Endodermal cell (in vitro differentiated cells): ENCODE results near the gene LIPC. TPM values are rescaled to one million over a fixed set of nuclear protein-coding genes. Genes with fewer than 3 reads are reported as not detected.

Experiments used
- DNase-seq: peaks from one replicate; pipeline ENCODE4 v3.0.0-alpha.2; 2017
- H3K27ac ChIP-seq: 2 replicates; pipeline ENCODE4 v1.5.1; 2013; ENCODE audit warnings: mild to moderate bottlenecking, low read depth, low read length, moderate library complexity
- H3K27me3 ChIP-seq: 2 replicates; pipeline ENCODE4 v1.6.1; 2013; ENCODE audit warnings: mild to moderate bottlenecking, low read length, moderate library complexity; ENCODE audit not compliant: insufficient read depth, control insufficient read depth, poor library complexity, severe bottlenecking
- H3K36me3 ChIP-seq: 2 replicates; pipeline ENCODE4 v1.7.0; 2013; ENCODE audit warnings: mild to moderate bottlenecking, low read length, moderate library complexity; ENCODE audit not compliant: control insufficient read depth, insufficient read depth
- H3K4me1 ChIP-seq: one replicate; pipeline ENCODE4 v1.7.0; 2013; ENCODE audit warnings: low read length; ENCODE audit not compliant: control insufficient read depth, insufficient read depth
- H3K4me3 ChIP-seq: 2 replicates; pipeline ENCODE4 v1.5.1; 2013; ENCODE audit warnings: mild to moderate bottlenecking, low read length, moderate library complexity
- H3K9ac ChIP-seq: 2 replicates; pipeline ENCODE4 v1.6.1; 2013; ENCODE audit warnings: mild to moderate bottlenecking, low read length, moderate library complexity; ENCODE audit not compliant: poor library complexity, severe bottlenecking; ENCODE audit errors: extremely low read depth
- H3K9me3 ChIP-seq: 2 replicates; pipeline ENCODE4 v1.6.1; 2013; ENCODE audit warnings: mild to moderate bottlenecking, low read length, moderate library complexity; ENCODE audit not compliant: control insufficient read depth
- H3K27ac Mint-ChIP-seq: 2 replicates; pipeline ENCODE4 v1.8.0; 2020; ENCODE audit warnings: mixed read lengths
- H3K27me3 Mint-ChIP-seq: 2 replicates; pipeline ENCODE4 v1.8.0; 2021; ENCODE audit warnings: mild to moderate bottlenecking, mixed read lengths; ENCODE audit not compliant: insufficient read depth
- H3K36me3 Mint-ChIP-seq: 2 replicates; pipeline ENCODE4 v1.8.0; 2020; ENCODE audit warnings: low read depth, mixed read lengths
- H3K4me1 Mint-ChIP-seq: 2 replicates; pipeline ENCODE4 v1.8.0; 2020; ENCODE audit warnings: mixed read lengths
- H3K4me3 Mint-ChIP-seq: 2 replicates; pipeline ENCODE4 v1.8.0; 2020; ENCODE audit warnings: mild to moderate bottlenecking, moderate library complexity, mixed read lengths
- H3K9me3 Mint-ChIP-seq: 2 replicates; pipeline ENCODE4 v1.8.0; 2020; ENCODE audit warnings: mild to moderate bottlenecking, mixed read lengths
- CTCF ChIP-seq: fragments of 200-600 bp; sonication (generic); conservative IDR thresholded peaks from 2 replicates; pipeline ENCODE4 v1.5.0; 2021; ENCODE audit warnings: antibody characterized with exemption, mild to moderate bottlenecking
- WGBS, 2 experiments: methylation state at CpG; one replicate each; pipeline versions ENCODE4 v1.1.5 to v1.1.7; 2013; ENCODE audit warnings: missing lambda C conversion rate in 2 of 2, mixed read lengths in 1 of 2; ENCODE audit not compliant: insufficient coverage in 1 of 2, insufficient read length in 1 of 2; 5-methylcytosine and 5-hydroxymethylcytosine counted together
- total RNA-seq, 2 donors: library from RNA; stranded (reverse); fragmentation: NEBNext Ultra II Directional in 1 of 2; extraction: Animal tissue kit (Norgen Biotek cat#: 25700) in 1 of 2; gene quantifications; 2 replicates in 1 of 2; 3 replicates in 1 of 2; pipeline ENCODE4 v1.2.1, GENCODE V29; 2021

The LIPC gene
- total RNA-seq, 2 donors from 2014 or later, result not detected

- H3K4me1 ChIP-seq, result no peaks in the 10 kb centered on the region
- Mint-ChIP-seq H3K9me3 (no peaks in the 10 kb centered on the region), H3K36me3 (no peaks in the 10 kb centered on the region), H3K4me1 (no peaks in the 10 kb centered on the region), H3K27me3 (peaks cover 2% of the 10 kb centered on the region), H3K4me3 (no peak overlapping the region), H3K27ac (no peak overlapping the region)
- H3K9ac ChIP-seq, result no peak overlapping the region
- H3K9me3 ChIP-seq, result no peaks in the 10 kb centered on the region
- no peaks in the 10 kb centered on the region for H3K36me3 ChIP-seq
- no peak for DNase-seq
- no peak overlapping the region for H3K4me3 ChIP-seq
- no peak for TF ChIP-seq CTCF
- WGBS, 2 experiments, result 97 to 100% methylated on average over 3 to 6 of the region's 6 CpGs
- no peaks in the 10 kb centered on the region for H3K27me3 ChIP-seq
- H3K27ac ChIP-seq, result no peak overlapping the region
Observed at GRCh38 chr15:58503139-58504027, 71.6 kb downstream of the LIPC start.

GRCh38 chr15:58504674-58505234 lies 73.0 kb downstream of the LIPC start:
- no peaks in the 10 kb centered on the region for H3K4me1 ChIP-seq
- DNase-seq, result no peak
- H3K36me3 ChIP-seq, result no peaks in the 10 kb centered on the region
- H3K27ac ChIP-seq, result no peak overlapping the region
- no peaks in the 10 kb centered on the region for H3K9me3 Mint-ChIP-seq
- WGBS, 2 experiments, result 93 to 94% methylated on average over 5 to 6 of the region's 6 CpGs
- H3K4me3 ChIP-seq, result no peak overlapping the region
- H3K9ac ChIP-seq, result no peak overlapping the region
- no peak for TF ChIP-seq CTCF
- H3K27me3 Mint-ChIP-seq, result peaks cover 2% of the 10 kb centered on the region
- no peaks in the 10 kb centered on the region for H3K36me3 Mint-ChIP-seq
- H3K27ac Mint-ChIP-seq, result no peak overlapping the region
- no peaks in the 10 kb centered on the region for H3K4me1 Mint-ChIP-seq
- H3K27me3 ChIP-seq, result no peaks in the 10 kb centered on the region
- H3K9me3 ChIP-seq, result no peaks in the 10 kb centered on the region
- no peak overlapping the region for H3K4me3 Mint-ChIP-seq

GRCh38 chr15:58505581-58505980 lies 73.8 kb downstream of the LIPC start:
- TF ChIP-seq CTCF, result no peak
- Histone ChIP-seq H3K4me3 (no peak overlapping the region), H3K27me3 (no peaks in the 10 kb centered on the region), H3K9ac (no peak overlapping the region), H3K36me3 (no peaks in the 10 kb centered on the region), H3K9me3 (no peaks in the 10 kb centered on the region), H3K4me1 (no peaks in the 10 kb centered on the region), H3K27ac (no peak overlapping the region)
- H3K9me3 Mint-ChIP-seq, result no peaks in the 10 kb centered on the region
- peaks cover 2% of the 10 kb centered on the region for H3K27me3 Mint-ChIP-seq
- H3K4me1 Mint-ChIP-seq, result no peaks in the 10 kb centered on the region
- H3K36me3 Mint-ChIP-seq, result no peaks in the 10 kb centered on the region
- no peak for DNase-seq
- H3K27ac Mint-ChIP-seq, result no peak overlapping the region
- WGBS, 2 experiments, result 95 to 96% methylated on average over 6 to 7 of the region's 7 CpGs
- H3K4me3 Mint-ChIP-seq, result no peak overlapping the region
